Activated effector memory CD4-positive, alpha-beta T cell treated with Interleukin-2 at 50 U/mL for 16 hours (primary cell): ENCODE measurements around the gene IFIT2.
"Not testable (repeated sequence)": the region's sequence is repeated elsewhere in the genome, so short reads cannot be mapped to it uniquely, and the experiment has no call there.

Experiments used
- DNase-seq: peaks from one replicate; pipeline ENCODE4 v3.0.0-alpha.2; 2020

The IFIT2 gene

GRCh38 chr10:89301721-89302445 lies at the start of gene IFIT2:
Gene IFIT2, plus strand, starts transcription at chr10:89302046. Its CDS starts 78 bp downstream, at chr10:89302124.
- DNase-seq: peak; percentile 14

GRCh38 chr10:89252225-89252585 lies 49.6 kb upstream of the IFIT2 start:
- DNase-seq: no peak

GRCh38 chr10:89255091-89255579 lies 46.7 kb upstream of the IFIT2 start:
- not testable (repeated sequence) for DNase-seq

GRCh38 chr10:89255793-89256192 lies 46.1 kb upstream of the IFIT2 start:
- no peak for DNase-seq

GRCh38 chr10:89256340-89256739 lies 45.5 kb upstream of the IFIT2 start:
- no peak for DNase-seq

- no peak for DNase-seq
These were observed 44.9 kb upstream of the IFIT2 start for GRCh38 chr10:89256962-89257361.

GRCh38 chr10:89257581-89257980 lies 44.3 kb upstream of the IFIT2 start:
- no peak for DNase-seq

GRCh38 chr10:89258881-89259280 lies 43.0 kb upstream of the IFIT2 start:
- no peak for DNase-seq

- DNase-seq: no peak
These were observed 39.5 kb upstream of the IFIT2 start for GRCh38 chr10:89262086-89263051.

- DNase-seq: no peak
These were observed 38.8 kb upstream of the IFIT2 start for GRCh38 chr10:89263091-89263490.

- no peak for DNase-seq
These were observed 38.3 kb upstream of the IFIT2 start for GRCh38 chr10:89263531-89263930.

- DNase-seq: no peak
These were observed 35.0 kb upstream of the IFIT2 start for GRCh38 chr10:89266721-89267453.

GRCh38 chr10:89269433-89270152 lies 32.3 kb upstream of the IFIT2 start:
- DNase-seq: no peak

- DNase-seq: no peak
These were observed 31.7 kb upstream of the IFIT2 start for GRCh38 chr10:89270153-89270483.

- DNase-seq: no peak
These were observed 30.3 kb upstream of the IFIT2 start for GRCh38 chr10:89271532-89271931.

GRCh38 chr10:89273680-89274079 lies 28.2 kb upstream of the IFIT2 start:
- DNase-seq: no peak

GRCh38 chr10:89274928-89275327 lies 26.9 kb upstream of the IFIT2 start:
- no peak for DNase-seq

GRCh38 chr10:89275383-89275782 lies 26.5 kb upstream of the IFIT2 start:
- DNase-seq: no peak

GRCh38 chr10:89278034-89278535 lies 23.8 kb upstream of the IFIT2 start:
- DNase-seq: no peak

- DNase-seq: no peak
These were observed 22.9 kb upstream of the IFIT2 start for GRCh38 chr10:89278900-89279392.

- DNase-seq: no peak
These were observed 22.4 kb upstream of the IFIT2 start for GRCh38 chr10:89279421-89279869.

GRCh38 chr10:89280508-89280907 lies 21.3 kb upstream of the IFIT2 start:
- DNase-seq: no peak
